Measurements from ENCODE around the gene CGB1.

GRCh38 chr19:49009828-49010227 lies 26.9 kb downstream of the CGB1 start:
- TF ChIP-seq CTCF (IDR thresholded peaks at IDR 0.05) (no peak), POLR2A (IDR thresholded peaks at IDR 0.05) (no peak), EP300 (IDR thresholded peaks at IDR 0.05) (no peak)

Data from tibial nerve (tissue), 4 donors.